ENCODE data around the gene CYP2A6.
"Not testable (repeated sequence)": the region's sequence is repeated elsewhere in the genome, so short reads cannot be mapped to it uniquely, and the experiment has no call there.

The CYP2A6 gene

DNA sequence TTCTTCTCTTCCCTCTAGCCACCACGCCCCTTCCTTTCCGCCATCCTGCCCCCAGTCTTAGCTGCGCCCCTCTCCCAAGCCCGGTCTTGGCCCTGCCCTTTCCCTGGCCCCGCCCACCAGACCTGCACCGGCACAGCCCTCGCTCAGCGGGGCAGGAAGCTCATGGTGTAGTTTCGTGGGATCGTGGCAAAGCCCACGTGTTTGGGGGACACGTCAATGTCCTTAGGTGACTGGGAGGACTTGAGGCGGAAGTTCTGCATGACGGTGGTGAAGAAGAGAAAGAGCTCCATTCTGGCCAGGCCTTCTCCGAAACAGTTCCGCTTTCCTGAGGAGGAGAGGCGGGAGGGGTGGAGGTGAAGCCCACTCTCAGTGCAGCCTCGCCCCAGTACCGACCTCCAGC lies 6.6 kb downstream of the CYP2A6 start:
- DNase-seq, result peak in 4 of 5 experiments; percentile 23 to 85 (median 58)

DNA sequence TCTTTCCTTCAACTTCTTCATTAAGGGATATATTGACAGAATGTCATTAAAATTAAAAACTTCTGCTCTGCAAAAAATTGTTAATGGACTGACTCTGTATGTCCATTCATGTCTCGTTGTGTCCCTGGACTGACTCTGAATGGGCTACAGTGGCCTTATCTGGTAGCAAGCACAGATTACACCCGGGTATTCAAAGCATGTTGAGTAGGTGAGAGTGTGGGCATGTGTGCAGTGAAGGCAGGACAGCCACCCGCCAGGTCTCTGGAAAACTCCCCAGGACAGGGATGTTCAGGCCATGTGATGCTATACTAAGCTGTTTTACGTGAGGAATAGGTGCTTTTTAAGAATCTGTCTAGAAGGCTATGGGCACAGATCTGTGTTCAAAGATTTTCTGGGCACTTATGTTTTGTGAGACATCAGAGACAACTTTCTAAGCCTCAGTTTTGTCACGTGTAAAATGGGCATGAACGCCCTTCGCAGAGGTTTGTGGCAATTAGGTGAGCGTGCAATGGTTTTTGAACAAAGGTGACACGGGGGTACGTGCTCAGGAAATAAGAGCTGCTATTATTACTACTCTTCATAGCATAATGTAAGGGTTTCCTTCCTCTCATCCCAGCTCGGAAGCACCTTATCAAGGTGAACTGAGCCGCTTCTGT lies 7.1 kb downstream of the CYP2A6 start:
- DNase-seq, result peak in 1 of 5 experiments; percentile 52

DNA sequence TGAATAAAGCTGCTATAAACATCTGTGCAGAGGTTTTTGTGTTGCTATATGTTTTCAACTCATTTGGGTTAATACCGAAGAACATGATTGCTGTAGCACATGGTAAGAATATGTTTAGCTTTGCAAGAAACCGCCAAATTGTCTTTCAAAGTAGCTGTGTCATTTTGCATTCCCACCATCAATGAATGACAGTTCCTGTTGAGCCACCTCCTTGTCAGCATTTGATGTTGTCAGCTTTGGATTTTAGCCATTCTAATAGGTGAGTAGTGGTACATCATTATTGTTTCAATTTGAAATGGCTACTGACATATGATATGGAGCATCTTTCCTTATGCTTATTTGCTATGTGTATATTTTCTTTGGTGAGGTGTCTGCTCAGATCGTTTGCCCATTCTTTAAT lies 8.2 kb downstream of the CYP2A6 start:
- not testable (repeated sequence) for DNase-seq

DNA sequence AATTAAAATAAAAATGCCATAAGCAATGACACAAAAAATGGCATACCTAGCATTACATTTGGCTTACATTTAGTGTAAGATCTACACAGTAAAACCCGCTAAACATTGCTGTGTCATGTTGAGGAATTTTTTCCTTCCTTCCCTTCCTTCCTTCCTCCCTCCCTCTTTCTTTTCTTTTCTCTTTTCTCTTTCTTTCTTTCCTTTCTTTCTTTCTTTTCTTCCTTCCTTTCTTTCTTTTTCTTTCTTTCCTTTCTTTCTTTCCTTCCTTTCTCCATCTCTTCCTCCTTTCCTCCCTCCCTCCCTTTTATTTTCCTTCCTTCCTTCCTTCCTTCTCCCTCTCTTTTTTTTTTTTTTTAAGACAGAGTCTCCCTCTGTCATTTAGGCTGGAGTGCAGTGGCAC lies 11.8 kb downstream of the CYP2A6 start:
- DNase-seq, result not testable (repeated sequence)

DNA sequence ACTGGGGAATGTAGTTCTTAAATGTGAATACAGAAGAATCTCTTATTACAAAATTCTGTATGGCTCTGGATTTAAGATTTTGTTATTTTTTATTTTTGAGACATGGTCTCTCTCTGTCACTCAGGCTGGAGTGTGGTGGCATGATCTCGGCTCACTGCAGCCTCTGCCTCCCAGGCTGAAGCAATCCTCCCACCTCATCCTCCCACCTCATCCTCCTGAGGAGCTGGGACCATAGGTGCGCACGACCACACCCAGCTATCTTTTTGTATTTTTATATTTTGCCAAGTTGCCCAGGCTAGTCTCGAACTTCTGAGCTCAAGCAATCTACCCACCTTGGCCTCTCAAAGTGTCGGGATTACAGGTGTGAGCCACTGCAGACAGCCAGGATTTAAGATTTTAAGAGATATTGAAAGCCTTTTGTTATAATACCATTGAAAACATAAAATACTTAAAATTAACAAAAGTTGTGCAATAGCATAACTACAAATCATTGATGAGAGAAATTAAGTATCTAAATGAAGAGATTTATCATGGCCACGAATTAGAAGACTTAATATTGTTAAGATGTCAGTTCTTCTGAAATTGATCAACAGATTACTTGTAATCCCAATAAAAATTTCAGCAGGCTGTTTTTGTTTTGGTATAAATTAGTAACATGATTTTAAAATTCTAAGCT lies 13.4 kb downstream of the CYP2A6 start:
- no peak for DNase-seq

DNA sequence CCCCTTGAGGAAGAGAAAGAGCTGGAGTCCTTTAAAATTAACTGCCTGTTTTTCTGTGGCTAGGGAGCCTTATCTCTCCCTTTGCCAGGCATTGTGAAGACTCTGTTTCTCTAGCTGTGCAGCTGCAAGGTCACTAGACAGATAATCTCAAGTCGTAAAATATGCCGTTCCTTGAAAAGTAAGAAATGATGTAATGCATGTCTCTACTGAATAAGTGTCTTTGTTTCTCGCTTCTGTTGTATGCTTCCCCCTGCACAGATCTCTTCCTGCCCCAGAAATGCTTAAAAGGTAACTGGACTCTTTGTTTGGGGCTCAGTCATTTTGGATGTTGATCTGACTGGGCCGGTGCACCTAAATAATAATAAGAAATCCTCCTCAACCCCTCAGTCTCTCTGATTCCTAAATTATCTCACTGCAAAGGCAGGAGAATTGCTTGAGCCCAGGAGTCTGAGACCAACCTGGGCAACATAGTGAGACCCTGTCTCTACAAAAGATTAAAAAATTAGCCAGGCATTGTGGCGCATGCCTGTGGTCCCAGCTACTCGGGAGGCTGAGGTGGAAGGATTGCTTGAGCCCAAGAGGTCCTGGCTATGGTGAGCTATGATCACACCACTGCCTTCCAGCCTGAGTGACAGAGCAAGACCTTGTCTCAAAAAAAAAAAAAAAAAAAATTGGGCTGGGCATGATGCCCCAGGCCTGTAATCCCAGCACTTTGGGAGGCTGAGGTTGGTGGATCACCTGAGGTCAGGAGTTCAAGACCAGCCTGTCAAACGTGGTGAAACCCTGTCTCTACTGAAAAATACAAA lies 16.3 kb downstream of the CYP2A6 start:
- DNase-seq, result not testable (repeated sequence)

DNA sequence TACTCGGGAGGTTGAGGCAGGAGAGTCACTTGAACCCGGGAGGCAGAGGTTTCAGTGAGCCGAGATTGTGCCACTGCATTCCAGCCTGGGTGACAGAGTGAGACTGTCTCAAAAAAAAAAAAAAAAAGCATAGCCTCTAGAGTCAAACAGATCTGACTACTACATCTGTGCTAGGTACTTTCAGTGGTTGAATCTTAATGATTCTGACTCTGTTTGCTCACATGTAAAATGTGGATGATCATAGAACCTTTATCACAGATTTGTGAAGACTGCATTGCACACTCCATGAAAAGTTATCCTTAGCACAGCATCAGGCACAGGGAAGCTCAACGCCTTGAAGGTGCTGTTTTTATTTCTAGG lies 17.8 kb downstream of the CYP2A6 start:
- not testable (repeated sequence) for DNase-seq

DNA sequence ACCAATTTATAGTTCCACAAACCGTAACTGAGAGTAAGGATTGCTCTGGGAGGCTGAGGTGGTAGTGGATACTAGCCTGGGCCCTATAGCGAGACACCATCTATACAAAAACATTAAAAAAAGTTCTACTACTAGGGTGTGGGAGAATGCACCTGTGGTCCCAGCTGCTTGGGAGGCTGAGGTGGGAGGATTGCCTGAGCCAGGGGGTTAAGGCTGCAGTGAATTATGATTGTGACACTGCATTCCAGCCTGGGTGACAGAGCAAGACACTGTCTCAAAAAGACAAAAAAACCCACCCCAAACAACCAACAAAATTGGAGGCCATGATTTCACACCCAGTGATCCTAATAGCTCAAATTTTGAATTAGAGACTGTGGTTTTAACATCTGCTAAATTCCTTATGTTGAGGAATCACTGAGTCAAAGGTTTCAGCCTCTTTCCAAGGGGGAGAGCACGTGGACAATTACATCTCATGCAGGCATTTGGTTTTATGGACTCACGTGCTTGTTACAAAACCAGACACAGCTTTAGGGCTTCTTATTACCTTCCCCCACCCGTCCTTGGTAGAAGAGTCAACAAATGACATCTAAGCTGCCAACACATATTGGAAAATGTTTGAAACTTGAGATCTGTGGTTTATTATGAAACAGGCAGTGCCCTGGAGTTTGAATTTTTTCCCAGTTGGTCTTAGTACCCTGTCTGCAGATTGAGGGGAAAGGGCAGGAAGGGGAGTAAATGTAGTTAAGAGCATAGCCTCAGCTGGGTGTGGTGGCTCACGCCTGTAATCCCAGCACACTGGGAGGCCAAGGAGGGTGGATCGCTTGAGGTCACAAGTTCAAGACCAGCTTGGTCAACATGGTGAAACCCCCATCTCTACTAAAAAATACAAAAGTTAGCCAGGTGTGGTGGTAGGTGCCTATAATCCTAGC lies 18.5 kb downstream of the CYP2A6 start:
- no peak for DNase-seq

DNA sequence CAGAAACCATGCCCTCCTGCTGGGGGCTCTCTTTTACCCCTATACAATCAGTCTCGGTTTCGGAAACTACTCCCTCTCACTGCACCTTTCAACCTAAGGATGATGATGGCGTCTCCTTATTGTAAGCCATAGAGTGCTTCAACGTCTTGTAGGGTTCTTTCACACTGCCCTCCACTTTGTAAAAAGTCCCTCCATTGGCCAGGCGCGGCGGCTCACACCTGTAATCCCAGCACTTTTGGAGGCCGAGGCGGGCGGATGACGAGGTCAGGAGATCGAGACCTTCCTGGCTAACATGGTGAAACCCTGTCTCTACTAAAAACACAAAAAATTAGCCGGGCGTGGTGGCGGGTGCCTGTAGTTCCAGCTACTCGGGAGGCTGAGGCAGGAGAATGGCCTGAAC lies 19.5 kb downstream of the CYP2A6 start:
- DNase-seq, result not testable (repeated sequence)

DNA sequence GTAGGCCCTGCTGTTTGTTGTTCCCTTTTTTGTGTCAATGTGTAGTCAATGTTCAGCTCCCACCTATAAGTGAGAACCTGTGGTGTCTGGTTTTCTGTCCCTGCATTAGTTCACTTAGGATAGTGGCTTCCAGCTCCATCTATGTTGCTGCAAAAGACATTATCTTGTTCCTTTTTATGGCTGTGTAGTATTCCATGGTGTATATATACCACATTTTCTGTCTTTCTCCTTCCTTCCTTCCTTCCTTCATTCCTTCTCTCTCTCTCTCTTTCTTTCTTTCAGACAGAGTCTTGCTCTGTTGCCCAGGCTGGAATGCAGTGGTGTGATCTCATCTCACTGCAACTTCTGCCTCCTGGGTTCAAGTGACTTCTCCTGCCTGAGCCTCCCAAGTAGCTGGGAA lies 21.0 kb downstream of the CYP2A6 start:
- DNase-seq, result no peak

DNA sequence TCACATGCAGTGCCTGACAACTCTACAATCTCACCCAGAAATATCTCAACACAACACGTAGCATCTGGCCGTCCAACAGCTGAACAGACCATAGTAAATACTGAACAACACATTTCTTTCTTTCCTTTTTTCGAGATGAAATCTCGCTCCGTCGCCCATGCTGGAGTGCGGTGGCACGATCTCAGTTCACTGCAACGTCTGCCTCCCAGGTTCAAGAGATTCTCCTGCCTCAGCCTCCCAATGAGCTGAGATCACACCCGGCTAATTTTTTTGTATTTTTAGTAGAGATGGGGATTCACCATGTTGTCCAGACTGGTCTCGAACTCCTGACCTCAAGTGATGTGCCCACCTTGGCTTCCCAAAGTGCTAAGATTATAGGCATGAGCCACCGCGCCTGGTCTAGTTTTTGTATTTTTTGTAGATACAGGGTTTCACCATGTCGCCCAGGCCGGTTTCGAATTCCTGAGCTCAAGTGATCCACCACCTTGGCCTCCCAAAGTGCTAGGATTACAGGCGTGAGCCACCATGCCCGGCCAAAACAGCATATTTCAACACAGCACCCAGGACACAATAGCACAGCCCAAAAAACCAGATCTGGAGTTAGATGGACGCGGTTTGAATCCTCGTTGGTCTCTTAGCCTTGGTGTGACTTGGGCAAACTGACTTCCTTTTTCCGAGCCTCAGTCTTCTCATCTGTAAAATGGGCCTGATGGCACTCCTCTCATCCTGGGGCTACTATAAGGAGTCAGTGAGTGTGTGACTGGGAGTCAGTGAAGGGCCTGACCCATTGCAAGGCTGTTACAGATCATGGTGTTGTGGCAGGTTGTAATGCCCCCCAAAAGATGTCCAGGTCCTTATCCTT lies 22.6 kb downstream of the CYP2A6 start:
- DNase-seq, result no peak

DNA sequence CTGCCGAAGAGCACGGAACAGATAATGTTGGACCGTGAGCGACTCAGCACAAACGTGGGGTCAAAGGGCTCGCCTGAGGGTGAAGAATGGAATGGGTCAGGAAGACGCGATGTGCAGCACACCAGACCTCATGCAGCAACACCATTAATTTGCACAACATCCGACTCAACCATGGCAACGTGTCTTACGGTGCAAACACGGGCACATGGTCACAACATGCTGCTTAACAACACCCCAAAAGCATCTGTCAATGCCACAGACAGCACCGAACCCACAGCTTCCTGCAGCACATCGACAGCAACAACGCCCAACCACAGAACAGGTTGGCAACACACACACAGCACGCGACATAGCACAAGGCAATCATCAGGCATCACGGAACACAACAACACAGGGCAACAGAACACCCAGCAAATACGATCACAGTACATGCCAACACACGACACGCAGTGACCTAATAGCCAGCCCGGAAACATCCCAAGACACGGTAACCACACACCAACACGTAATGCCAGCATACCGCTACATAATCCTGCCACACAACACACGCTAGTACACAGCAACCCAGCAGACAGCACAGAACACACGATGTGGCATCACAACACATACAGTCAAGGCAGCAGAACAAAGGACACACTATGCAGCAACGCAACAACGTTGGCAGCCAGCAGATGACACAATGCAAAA lies 23.4 kb downstream of the CYP2A6 start:
- peak in 3 of 5 experiments; percentile 54 to 98 (median 83) for DNase-seq

DNA sequence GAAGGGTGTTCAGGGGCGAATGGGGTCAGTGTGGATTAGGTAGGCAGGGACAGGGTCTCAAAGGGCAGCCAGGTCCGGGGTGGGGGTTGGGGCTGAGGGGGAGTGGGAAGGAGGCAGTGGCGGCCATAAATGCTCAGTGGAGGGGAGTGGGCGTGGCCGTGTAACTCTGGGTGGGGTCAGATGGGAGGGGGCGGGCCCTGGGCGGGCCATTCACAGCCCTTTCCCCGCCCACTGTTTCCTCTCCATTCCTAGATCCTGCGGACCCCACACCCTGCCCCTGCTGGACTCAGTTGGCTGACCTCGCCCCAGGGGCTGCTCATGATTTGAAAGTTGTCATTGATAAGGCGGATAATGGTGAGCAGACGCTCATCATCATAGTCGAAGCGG lies 23.9 kb downstream of the CYP2A6 start:
- not testable (repeated sequence) for DNase-seq

DNA sequence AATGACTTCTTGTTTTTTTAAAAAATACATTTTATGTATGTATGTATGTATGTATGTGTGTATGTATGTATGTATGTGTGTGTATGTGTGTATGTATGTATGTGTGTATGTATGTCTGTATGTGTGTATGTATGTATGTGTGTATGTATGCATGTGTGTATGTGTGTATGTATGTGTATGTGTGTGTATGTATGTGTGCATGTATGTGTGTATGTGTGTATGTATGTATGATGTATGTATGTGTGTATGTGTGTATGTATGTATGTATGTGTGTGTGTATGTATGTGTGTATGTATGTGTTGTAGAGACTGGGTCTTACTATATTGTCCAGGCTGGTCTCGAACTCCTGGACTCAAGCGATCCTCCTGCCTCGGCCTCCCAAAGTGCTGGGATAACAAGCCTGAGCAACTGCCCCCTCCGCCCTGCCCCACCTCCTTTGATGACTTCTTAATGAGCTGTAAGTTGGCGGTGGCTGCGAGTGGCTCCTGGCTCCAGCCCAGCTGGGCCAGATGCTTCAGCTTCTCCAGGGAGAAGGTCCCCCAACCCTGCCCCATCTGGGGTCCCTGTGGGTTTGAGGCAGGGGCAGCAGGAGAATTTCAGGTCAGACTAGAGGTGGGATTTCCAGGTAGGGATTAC lies 24.7 kb downstream of the CYP2A6 start:
- not testable (repeated sequence) for DNase-seq

DNA sequence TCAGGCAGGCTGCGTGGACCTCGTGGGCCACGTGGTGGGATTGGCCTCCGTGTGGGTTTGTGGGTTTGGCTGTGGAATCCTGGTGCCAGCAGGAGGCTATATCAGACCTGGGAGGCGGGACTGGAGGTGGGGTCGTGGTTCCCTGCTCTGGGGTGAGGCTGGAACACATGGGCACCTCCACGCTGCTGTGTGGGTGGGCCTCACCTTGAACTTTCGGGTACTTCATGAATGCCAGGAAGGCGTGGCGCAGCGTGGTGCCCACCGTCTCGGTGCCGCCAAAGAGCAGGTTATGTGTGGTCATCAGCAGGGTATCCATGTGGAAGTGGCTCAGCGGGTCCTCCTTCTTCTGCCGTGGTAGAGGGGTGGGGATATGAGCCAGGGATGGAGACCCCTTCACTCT lies 25.3 kb downstream of the CYP2A6 start:
- DNase-seq, result not testable (repeated sequence)

DNA sequence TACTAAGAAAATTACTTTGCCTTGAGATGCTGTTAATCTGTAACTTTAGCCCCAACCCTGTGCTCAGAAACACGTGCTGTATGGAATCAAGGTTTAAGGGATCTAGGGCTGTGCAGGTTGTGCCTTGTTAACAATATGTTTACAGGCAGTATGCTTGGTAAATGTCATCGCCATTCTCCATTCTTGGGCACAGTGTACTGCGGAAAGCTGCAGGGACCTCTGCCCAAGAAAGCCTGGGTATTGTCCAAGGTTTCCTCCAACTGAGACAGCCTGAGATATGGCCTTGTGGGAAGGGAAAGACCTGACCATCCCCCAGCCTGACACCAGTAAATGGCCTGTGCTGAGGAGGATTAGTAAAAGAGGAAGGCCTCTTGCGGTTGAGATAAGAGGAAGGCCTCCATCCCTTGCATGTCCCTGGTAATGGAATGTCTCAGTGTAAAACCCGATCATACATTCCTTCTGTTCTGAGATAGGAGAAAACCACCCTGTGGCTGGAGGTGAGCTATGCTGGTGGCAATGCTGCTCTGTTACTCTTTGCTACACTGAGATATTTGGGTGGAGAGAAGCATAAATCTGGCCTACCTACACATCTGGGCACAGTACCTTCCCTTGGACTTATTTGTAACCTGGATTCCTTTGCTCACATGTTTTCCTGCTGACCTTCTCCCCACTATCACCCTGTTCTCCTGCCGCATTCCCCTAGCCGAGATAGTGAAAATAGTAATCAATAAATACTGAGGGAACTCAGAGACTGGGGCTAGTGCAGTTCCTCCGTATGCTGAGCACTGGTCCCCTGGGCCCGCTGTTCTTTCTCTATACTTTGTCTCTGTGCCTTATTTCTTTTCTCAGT lies 27.3 kb downstream of the CYP2A6 start:
- not testable (repeated sequence) for DNase-seq

DNA sequence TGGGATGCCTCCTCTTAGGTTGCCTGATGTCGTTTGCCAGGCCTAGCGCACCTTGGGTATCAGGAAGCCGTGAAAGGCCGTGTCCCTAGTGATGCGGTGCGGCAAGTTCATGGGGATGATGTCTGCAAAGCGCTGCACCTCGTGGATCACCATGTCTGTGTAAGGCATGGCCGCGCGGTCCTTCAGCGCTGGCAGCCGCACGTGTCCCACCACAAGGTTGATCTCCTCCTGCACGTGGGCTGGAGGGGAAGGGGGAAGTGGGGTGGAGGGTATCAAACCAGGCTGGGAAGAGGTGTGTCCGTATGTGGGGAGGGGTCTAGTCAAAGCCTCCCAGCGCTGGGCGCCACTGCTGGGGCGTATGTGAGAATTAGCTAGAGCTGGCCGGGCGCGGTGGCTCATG lies 28.1 kb downstream of the CYP2A6 start:
- no peak for DNase-seq

DNA sequence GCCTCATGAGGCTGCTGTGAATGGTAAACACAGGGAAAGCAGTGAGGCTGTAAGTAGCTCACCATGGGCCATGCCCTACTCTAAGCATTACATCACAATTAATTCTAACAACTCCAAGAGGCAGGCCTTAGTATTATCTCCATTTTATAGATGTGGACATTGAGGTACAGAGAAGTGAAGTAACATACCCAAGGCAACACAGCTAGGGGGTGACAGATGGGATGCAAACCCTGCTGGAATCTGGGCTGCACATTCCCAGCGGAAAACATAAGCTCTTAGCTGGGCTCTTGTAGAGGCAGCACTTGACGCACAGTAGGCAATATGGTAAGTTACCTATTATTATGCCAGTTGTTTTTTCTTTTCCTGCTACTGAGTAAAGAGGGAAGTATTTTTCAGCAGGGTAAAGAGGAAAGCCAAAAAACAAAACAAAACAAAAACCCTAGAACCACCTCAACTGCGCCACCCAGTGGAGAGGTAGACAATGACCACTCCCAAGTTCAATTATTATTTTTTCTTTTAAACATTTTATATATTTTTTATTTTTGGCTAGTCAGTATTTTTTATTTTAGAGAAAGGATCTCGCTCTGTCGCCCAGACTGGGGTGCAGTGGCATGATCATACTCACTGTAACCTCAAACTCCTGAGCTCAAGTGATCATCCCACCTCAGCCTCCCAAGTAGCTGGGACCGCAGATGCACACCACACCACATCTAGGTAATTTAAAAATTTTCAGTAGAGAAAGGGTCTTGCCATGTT lies 30.6 kb downstream of the CYP2A6 start:
- DNase-seq, result peak in 4 of 5 experiments; percentile 46 to 56 (median 50)

Measured in T-helper 2 cell (primary cell).